HEK293T (cell line): Measurements from ENCODE around the gene GKN2.

Experiments
- ARNT ChIP-seq: fragments of 450-650 bp; IDR thresholded peaks from 2 replicates; pipeline ENCODE4 v1.6.1; 2017; ENCODE audit warnings: mild to moderate bottlenecking
- CTBP1 ChIP-seq: fragments of 450-650 bp; IDR thresholded peaks from 2 replicates; pipeline ENCODE4 v1.6.1; 2016; ENCODE audit warnings: borderline replicate concordance
- ELF4 ChIP-seq: fragments of 450-650 bp; IDR thresholded peaks from 2 replicates; pipeline ENCODE4 v1.6.1; 2017; ENCODE audit warnings: antibody characterized with exemption
- FOXA1 ChIP-seq: fragments of 450-650 bp; IDR thresholded peaks from 2 replicates; pipeline ENCODE4 v1.6.1; 2016; ENCODE audit warnings: mild to moderate bottlenecking
- FOXK2 ChIP-seq: fragments of 450-650 bp; IDR thresholded peaks from 2 replicates; pipeline ENCODE4 v1.6.1; 2016; ENCODE audit warnings: mild to moderate bottlenecking
- FOXM1 ChIP-seq: fragments of 450-650 bp; IDR thresholded peaks from 2 replicates; pipeline ENCODE4 v1.6.1; 2017; ENCODE audit warnings: mild to moderate bottlenecking, borderline replicate concordance
- HDGF ChIP-seq: fragments of 450-650 bp; IDR thresholded peaks from 2 replicates; pipeline ENCODE4 v1.6.1; 2017; ENCODE audit warnings: antibody characterized with exemption, borderline replicate concordance
- SP1 ChIP-seq: fragments of 450-650 bp; IDR thresholded peaks from 2 replicates; pipeline ENCODE4 v1.6.1; 2017
- SUZ12 ChIP-seq: fragments of 450-650 bp; IDR thresholded peaks from 2 replicates; pipeline ENCODE4 v1.6.1; 2016; ENCODE audit warnings: mild to moderate bottlenecking
- ZNF384 ChIP-seq: fragments of 450-650 bp; IDR thresholded peaks from 2 replicates; pipeline ENCODE4 v1.6.1; 2016
- TF ChIP-seq, protein P1 (sequence below): fragments of 450-650 bp; IDR thresholded peaks from 2 replicates; pipeline ENCODE4 v1.6.1; 2016

- no peak for TF ChIP-seq CTBP1
- no peak for TF ChIP-seq FOXK2
- TF ChIP-seq, protein P1, sequence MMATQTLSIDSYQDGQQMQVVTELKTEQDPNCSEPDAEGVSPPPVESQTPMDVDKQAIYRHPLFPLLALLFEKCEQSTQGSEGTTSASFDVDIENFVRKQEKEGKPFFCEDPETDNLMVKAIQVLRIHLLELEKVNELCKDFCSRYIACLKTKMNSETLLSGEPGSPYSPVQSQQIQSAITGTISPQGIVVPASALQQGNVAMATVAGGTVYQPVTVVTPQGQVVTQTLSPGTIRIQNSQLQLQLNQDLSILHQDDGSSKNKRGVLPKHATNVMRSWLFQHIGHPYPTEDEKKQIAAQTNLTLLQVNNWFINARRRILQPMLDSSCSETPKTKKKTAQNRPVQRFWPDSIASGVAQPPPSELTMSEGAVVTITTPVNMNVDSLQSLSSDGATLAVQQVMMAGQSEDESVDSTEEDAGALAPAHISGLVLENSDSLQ, result no peak
- TF ChIP-seq FOXM1, result no peak
- no peak for TF ChIP-seq FOXA1
- no peak for TF ChIP-seq ZNF384
- TF ChIP-seq HDGF, result no peak
- TF ChIP-seq SUZ12, result no peak
- TF ChIP-seq ELF4, result no peak
- no peak for TF ChIP-seq SP1
- no peak for TF ChIP-seq ARNT
Observed at GRCh38 chr2:68932402-68932801, 20.3 kb downstream of the GKN2 start.
